ENCODE results near the gene PNMA1.
A peak's percentile ranks its signal among the peaks of the same experiment; 100 is the strongest.

Gene PNMA1

DNA sequence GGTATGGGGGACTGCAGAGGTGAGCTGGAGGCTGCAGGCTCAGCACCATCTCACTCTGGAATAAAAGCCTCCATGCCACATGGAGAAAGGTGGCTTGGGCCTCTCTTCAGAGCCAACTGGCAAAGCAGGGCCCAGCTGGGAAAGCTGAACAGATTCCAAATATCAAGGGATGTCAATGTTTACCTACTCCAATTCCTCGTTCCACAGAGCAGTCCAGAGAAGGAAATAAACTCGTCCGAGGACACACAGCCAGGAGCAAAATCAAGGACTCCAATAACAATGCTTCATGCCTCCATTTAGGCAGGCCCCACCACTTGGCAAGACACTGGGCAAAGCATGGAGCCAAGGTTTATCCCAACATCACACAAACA lies 36.3 kb upstream of the PNMA1 start:
- no peak for DNase-seq

DNA sequence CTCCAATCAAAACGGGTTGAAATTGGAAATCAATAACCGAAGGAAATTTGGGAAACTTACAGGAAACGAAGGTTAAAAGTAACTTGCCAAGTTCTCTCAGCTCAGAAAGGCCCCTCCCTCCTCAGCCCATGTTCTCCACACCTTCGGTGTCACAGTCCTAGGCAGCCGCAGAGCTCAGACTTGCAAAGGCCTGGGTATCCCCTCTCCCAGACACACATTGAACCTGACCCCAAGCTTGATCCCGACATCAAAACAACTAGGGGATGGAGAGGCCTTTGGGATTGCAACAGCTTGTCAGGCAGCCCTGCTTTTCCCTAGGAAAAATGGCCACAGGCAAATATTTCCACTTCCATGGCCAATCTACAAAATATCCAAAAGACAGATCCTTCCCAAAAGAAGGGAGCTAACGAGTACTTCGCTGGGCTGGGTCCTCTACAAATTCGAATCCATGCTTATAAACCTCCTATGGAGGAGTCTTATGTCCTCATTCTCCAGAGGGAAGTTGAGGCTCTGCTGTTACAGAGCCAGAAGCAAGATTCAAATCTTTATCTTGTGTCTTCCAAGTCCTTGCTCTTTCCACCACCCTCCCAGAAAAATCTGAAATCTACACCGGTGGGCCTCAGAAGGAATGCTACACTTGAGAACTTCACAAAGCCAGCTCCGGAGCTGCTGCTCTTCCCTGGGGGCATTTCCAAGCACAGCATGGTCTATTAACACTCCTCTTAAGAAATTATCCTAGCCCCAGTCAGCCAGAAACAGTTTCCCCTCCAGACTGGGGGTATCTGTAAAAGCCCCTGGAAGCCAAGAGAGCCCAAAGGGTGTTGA lies 35.7 kb upstream of the PNMA1 start:
- no peak for DNase-seq

DNA sequence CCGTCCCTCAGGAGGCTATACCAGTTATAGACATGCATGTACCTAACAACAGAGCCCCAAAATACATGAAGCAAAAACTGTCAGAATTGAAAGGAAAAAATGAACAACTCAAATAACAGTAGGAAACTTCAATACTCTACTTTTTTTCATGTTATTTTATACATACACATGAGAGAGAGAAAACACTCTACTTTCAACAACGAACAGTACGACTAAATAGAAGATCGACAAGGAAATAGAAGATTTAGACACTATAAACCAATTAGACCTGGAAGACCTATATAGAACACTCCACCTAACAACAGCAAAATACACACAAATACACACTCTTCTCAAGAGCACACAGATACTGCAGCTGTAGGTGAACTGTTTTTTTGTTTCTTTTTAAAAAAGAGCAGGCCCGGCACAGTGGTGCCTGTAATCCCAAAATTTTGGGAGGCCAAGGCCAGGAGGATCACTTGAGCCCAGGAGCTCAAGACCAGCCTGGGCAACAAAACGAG lies 34.7 kb upstream of the PNMA1 start:
- no peak for DNase-seq

DNA sequence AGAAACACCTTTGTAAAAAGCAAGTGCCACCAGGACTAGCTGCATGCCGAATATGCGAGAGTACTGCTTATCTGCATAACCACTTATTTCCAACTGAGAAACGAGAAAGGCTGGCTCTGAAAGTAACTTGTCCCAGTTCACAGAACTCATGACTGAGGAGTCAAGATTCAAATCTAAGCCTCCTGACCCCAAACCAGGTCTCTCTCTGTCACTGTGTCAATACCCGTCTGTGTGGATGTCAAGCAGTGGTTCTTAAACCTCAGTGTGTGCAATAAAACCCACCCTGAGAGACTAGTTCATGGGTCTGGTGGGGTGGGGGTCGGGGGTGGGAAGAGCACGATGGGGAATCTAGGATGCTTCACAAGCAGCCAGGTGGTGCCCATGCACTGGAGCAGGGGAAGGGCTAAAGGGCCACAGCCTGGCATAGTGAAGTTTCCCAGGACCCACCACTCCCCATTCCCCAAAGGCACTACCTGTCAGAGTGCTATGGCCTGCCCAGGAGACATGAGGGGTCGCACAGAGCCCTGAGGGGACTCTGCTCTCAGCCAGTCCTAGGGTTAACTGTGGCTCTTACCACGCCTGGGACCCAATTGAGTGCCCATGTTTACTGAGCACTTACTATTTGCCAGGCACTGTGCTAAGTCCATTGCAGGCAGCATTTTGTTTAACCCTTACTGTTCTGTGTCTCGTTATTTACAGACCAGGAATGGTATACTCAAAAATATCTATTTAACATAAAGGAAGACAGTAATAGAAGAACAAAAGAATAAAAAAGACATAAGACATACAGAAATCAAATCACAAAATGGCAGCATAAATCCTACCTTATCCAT lies 33.4 kb upstream of the PNMA1 start:
- DNase-seq: peak in 1 of 5 donors; percentile 41

DNA sequence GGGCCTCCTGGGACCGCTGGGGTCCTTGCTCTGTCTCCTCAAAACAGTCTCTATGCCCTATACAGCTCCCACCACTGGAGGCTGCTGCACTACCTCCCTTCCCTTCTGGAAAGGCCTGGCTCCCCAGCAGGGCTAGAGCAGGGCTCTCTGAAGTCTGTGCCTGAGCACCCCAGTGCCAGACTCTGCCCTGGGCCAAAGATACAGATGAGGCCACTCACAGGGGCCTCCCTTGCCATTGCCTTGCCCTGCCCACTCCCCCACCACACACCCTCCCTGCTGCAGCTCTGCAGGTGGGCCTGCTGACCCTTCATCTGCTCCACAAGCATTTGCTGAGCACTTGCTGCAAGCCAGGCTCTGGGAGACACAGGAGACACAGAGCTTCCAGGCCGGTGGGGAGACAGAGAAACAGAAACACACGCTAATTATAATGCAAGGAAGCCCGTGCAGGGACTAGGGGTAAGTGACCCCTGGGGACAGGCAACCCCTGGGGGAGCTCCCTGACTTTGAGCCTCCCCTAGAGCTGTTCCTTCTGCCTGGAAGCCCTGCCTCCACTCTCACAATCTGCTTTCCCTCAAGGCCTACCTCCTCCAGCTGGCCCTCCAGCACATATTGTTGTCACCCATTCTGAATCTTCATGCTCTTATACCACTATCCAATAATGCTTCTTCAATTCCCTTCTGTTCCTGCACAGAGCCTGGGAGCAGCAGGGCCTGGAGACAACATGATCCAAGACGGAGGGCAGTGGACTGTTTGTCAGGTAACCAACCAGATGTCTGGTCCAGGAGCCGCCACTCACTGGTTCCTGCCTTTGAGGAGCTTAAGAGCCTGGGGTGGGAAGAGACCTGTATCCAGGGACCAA lies 32.6 kb upstream of the PNMA1 start:
- DNase-seq: no peak

DNA sequence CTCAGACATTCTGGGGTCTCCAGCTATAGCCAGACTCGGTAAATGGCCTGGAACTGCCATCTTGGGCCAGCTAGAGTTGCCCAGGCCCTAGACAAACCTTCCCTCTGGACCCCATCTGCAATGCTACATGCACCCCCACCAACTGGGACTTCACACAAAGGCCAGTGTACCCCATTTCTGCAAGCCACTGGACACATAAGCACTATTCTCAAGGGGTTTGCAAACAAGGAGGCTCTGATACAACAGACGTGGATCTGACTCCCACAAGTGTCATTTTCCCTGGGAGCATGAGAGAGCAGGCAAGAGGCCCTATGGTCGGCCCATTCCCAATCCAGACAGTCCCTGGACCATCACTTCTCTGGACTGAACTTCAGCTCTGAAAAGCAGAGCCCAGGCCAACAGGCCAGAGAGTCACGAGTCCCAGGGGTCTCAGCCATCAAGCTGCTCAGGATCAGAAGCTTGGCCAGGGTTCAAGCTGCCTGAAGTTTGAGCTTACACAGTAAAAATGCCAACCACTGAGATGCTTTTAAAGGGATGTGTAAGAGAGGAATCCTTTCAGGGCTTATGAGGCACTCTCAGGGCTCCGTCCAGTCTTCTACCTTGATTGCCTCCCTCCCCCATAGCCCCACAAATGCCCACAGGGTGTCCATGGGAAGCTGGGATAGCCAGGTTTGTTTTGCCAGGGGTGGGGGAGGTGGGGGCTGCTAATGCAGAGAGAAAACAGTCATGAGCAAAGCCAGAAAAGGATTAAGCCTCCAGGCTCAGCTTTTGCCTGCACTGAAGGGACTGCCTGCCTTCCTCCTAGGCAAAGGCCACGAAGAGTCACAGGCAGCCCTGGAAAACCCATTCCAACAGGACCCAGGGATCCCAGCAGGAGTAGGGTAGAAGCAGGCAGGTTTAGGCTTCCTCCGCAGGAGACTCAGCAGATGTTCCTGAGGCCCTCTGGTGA lies 31.7 kb upstream of the PNMA1 start:
- DNase-seq: no peak

DNA sequence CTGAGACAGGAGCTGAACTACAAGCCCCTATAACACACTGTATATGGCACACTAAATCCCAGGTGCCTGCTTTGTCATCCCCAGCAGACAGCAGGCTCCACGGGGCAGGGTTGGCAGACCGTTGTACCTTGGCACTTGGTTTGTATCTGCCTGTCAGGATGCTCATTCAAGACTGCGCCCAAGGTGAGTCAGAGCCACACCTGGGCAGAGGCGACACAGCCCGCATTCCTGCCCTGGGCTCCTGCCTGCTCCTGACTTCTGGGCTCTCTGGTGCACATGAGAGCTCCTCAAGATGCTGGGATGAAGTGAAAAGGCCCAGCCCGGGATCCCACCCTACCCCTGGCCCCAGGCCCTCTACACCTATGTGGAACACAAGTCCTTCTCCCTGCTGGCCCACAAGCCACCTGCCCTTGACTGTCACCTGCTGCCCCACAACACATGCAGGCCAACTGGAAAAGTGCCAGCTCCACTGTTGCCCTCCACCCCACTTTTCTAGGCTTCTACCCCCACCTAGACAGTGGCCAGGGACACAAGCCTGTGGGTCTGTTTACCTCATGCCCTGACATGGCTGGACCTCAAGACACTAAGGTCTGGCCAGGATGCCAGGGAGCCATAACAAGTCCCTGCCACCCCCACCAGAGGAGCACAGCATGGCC lies 30.8 kb upstream of the PNMA1 start:
- no peak for DNase-seq

DNA sequence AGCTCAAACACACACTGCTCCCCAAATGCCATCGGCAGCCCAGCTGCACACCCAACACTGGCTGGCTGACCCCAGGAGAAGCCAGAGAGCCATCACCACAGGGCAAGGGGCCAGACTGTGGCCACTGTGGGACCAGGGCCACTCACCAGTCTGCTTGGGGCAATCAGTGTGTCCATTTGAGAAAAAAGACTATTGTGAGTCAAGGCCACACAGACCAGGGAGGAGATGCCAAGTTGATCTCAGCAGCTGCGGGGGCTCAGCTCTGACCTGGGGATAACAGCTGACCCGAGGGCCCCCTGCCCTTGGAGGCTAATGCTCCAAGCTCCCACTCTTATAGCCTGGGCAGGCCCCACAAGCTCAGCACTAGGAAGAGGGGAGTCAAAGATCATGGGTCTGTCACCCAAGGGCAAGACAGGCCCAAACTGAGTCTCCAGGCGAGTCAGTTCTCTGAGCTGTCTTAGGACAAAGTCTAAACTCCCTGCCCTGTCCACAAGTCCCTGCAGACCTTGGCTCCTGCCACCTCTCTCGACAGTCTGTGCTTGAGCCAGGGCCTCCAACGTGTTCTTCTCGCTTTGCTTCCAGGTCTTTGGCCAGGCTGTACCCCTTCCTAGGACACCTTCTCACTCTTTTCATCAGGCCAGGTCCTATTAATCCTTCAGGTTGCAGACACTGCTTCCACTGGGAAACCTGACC lies 30.1 kb upstream of the PNMA1 start:
- DNase-seq: no peak

DNA sequence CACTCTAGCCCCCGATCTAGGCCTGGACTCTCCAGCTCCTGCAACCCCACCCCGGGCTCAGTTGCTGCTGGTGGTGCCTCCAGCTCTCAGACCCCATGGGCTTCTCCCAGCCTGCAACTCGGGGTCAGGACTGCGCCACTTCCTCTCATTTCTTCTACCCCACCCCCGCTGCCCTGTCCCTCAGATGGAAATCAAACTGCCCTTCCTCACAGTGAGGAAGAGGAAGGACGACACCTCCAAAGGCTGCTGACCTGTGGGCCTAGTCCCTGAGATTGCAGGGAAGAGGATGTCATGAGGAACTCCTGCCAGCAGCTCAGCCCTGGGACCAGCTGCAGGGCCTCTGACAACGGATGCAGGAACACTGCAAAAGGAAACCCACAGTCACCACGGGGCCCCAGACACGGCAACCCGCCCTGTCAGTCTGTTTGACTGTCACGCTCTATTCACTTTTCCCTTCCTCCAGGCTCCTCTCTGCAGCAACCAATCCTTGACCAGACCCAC lies 29.3 kb upstream of the PNMA1 start:
- peak in 3 of 5 donors; percentile 54 to 73 (median 55) for DNase-seq

DNA sequence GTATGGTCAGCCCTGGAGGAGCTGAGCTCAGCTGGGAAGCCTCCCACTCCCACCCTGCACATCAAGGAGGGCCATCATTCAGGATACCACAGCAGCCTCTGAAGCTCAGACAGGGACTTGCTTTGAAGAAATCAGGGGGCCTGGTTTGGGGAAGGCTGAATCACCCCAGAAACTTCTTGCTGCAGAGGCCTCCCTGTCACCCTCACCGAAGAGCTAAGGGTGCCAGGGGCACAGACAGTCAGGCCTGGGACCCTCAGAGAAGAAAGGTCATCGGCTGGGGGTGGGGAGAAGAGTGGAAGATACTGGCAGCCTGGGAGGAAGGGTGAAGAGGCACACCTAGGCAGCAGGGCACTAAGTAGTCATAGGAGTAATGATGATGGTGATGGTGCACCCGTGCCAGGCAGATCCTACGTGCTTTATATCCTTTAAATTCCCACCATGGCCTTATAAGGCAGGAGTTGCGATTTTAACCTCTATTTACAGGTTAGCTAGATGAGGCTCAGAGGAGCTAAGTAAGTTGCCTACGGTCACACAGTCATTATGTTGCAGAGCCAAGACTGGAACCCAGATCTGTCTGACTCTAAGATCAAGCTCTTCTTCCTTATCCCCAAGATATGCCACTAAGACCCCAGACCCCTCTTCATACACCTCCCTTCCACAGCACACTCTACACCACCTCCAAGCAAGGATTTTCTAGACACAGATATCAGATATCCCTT lies 28.5 kb upstream of the PNMA1 start:
- DNase-seq: no peak

DNA sequence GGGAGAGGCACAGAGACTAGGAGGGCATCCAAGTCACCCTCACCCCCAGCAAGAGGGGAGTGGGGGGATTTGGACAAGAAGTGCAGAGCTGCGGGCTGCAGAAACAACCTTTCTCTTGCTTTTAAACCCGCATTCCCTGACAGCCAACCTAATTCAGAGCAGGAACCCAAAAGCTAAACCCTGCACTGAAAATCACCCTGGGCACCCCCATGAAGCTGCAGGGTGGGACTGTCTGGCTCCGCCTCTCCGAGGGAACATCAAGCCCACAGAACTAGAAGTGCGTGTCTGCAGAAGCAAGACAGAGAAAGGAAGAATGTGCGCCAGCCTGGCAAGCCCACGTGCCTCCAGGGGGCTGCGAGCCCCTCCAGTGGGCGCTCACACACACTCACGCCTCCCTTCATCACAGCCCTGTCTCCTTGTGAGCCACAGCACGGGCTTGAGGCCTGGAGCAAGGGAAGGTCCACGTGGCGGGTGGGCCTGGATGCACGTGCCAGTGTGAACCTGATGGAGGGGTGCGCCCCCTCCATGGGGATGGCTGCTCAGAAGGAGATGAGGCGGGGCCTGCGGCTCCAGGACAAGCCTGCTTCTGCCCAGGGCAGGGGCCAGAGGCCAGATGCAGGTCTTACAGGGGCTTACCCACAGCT lies 27.8 kb upstream of the PNMA1 start:
- DNase-seq: peak in 1 of 5 donors; percentile 63

DNA sequence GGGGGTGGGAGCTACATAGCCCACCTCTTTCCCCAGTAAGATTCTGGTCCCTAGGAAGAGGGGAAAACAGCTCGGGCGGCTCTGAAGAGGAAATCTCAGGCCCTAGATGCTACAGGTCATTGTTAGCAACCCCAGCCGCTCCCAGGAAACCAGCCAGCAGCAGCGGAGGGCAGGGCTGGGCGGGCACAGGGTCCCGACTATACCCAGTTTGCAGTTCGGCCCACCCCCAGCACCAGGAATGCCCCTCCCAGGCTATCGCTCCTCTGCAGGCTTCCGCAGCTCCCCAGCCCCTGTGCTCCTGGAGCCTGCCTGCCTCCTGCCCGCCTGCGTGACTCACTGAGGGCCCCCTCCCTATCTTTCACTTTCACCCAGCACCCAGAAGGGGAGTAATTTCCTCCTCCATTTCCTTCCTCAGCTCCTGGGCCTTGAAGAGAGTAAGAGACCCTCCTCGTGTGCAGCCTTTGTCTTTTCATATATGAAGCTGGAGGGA lies 27.2 kb upstream of the PNMA1 start:
- peak; percentile 44 to 80 (median 58) for DNase-seq

DNA sequence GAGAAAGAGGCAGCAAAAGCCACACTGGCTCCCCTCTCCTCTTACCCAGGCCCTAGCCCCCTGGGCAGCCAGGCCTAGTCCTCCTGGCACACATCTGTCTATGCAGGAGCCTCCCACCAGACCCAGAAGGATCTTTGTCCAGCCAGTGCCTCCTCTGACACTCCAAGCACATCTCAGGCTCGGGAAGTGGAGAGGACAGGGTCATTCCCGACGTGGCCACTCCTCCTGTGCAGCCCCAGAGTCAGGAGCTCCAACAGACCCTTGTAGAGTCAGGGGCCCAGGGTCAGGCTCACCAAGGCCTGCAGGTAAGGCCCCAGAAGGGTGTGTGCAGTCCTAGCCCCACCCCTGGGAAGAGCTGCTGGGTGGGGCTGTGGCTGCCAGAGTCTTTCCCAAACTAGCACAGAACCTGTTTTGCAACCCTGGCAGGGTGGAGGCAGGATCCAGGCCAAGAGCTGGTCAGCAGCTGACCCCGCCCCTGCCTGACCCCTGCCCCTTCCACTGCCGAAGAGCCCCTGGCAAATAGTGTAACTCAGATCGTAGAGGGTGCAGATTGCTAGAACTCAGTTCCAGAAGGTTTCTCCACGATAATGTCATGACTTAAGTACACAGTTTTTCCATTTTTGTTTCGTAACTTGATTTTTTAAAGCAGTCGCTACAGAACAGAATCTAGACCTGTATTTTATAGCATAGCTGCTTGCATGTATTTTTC lies 26.6 kb upstream of the PNMA1 start:
- DNase-seq: no peak

DNA sequence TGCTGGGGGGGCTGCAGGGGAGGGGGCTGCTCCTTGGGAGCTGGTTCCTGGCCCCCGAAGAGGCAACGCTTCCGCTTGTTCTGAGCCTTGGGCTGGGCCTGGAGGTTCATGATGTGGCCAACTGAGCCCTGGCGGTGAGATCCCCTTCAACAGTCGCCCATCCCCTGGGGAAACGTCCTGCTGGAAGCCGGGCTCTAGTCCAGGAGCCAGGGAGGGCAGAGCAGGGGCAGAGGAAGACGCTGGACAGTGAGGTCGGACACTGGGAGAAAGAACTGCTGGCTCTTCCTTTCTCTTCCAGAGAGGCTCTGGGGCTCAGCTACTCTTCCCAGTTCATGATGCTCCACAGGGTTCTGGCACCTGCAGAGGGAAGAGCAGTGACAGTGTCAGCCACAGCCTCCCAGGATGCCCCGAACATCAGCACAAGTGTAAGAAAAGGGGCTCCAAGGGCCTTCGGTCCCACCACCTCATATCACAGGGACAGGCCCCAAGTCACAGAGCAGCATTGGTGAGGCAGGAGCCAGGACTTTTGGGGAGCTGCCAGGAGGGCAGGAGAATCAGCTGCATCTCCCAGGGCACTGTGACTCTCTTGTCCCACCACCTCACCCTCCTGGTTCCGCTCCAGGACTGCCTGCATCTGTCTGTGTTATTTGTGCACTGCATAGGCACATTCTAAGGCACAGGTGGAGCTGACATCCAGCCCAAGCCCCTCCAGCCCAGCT lies 25.9 kb upstream of the PNMA1 start:
- DNase-seq: no peak

DNA sequence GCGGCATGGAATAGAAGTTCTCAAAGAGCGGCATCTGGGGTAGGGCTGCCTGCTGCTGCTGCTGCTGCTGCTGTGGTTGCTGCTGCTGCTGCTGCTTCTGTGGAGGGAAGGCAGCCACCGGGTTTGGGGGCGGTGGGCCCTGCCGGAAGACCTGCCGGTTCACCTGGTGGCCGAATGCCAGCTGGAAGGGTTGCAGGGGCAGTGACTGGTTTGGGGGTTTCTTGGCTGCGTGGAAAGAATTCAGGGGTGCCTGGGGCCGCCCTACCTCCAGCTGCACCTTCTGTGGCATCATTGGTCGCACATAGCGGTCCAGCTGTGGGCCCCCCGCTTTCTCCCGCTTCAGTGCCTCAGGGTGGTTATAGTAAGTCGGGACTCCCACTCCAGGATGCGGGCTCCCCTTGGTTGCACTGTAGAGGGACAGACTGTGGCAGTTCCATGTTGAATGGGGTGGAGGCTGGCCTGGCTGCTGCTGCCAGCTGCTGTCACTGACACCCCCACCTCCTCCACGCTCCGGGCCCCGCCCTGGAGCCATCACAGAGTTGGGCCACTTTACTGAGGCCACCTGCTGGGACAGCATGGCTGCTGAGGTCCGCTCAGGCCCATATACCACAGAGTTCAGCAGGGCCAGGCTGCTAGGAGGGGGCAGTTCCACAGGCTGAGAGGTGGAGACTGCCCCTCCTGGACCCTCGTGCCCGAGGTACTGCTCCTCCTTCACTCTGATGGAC lies 25.2 kb upstream of the PNMA1 start:
- no peak for DNase-seq

DNA sequence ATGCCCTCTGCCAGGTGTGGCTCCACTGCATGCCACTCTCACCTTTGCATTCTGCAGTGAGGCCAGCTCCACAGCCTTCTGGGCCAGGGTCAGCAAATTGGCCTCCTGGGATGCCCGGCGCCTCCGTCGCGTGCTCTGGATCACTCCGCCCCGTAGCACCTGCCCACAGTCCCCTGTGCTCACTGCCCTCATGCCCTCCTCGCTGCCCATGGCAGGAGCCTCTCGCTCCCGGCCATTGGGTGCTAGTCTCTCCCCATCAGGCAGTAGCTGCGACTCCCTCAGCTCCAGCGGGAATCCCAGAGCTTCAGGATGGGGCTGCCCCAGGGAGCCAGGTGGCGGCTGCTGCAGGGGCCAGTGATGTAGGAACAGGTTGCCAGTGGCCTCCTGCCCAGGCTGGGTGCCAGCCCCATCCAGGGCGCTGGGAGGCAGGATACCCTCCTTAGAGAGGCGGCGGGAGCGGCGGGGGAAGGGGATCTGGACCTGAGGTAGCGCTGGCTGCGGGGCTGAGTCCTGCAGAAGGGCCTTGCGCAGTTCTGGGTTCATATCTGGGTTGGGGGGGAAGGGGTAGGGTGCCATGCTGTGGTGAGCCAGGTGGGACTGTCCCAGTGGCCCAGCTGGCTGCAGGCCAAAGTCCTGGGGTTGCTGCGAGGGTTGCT lies 24.5 kb upstream of the PNMA1 start:
- no peak for DNase-seq
